KMS-11 (cell line): ENCODE data around the gene ABHD1.
"Not testable (repeated sequence)": the region's sequence is repeated elsewhere in the genome, so short reads cannot be mapped to it uniquely, and the experiment has no call there.

Experiments
- H2AFZ ChIP-seq: fragments of 200-600 bp; sonication (generic); 2 replicates; pipeline ENCODE4 v1.6.1; 2016; ENCODE audit warnings: antibody characterized with exemption, mixed run types, low read depth
- H3K27ac ChIP-seq: fragments of 200-600 bp; sonication (generic); 2 replicates; pipeline ENCODE4 v1.6.1; 2016; ENCODE audit warnings: mild to moderate bottlenecking, mixed run types
- H3K27me3 ChIP-seq: fragments of 200-600 bp; sonication (generic); 2 replicates; pipeline ENCODE4 v1.6.1; 2017; ENCODE audit warnings: mild to moderate bottlenecking, low read depth, mixed run types, moderate library complexity; ENCODE audit not compliant: insufficient read depth
- H3K36me3 ChIP-seq: fragments of 200-600 bp; sonication (generic); 2 replicates; pipeline ENCODE4 v1.6.1; 2017; ENCODE audit warnings: mild to moderate bottlenecking, mixed run types; ENCODE audit not compliant: insufficient read depth
- H3K4me1 ChIP-seq: fragments of 200-600 bp; sonication (generic); 2 replicates; pipeline ENCODE4 v1.6.1; 2016; ENCODE audit warnings: mild to moderate bottlenecking, low read depth, mixed run types; ENCODE audit not compliant: poor library complexity, severe bottlenecking
- H3K4me2 ChIP-seq: fragments of 200-600 bp; sonication (generic); 2 replicates; pipeline ENCODE4 v1.7.0; 2016; ENCODE audit warnings: mild to moderate bottlenecking, mixed run types
- H3K4me3 ChIP-seq: fragments of 200-600 bp; sonication (generic); IDR thresholded peaks from 2 replicates; pipeline ENCODE4 v1.6.1; 2017; ENCODE audit warnings: low read depth, low read length, mixed read lengths; ENCODE audit not compliant: insufficient read depth
- H3K79me2 ChIP-seq: fragments of 200-600 bp; sonication (generic); 2 replicates; pipeline ENCODE4 v1.6.1; 2016; ENCODE audit warnings: low read depth, mixed run types; ENCODE audit not compliant: insufficient read depth
- H3K9ac ChIP-seq: fragments of 200-600 bp; sonication (generic); 2 replicates; pipeline ENCODE4 v1.6.1; 2016; ENCODE audit warnings: mild to moderate bottlenecking, mixed run types
- H4K20me1 ChIP-seq: fragments of 200-600 bp; sonication (generic); 2 replicates; pipeline ENCODE4 v1.6.1; 2016; ENCODE audit warnings: mild to moderate bottlenecking, mixed run types; ENCODE audit not compliant: insufficient read depth
- CTCF ChIP-seq: fragments of 200-600 bp; sonication (generic); conservative IDR thresholded peaks from 2 replicates; pipeline ENCODE4 v1.6.1; 2017; ENCODE audit warnings: low read depth, mild to moderate bottlenecking, antibody characterized with exemption, low read length, moderate library complexity, mixed read lengths

Gene ABHD1

GRCh38 chr2:27123302-27124150 lies at the start of gene ABHD1:
Gene ABHD1, plus strand, starts transcription at chr2:27123815. Its CDS starts 134 bp downstream, at chr2:27123949.
- peak within 1 kb of the TSS; percentile 28; the same call in 1 of the 2 replicates for H3K9ac ChIP-seq
- no peaks in the 10 kb centered on the region for H3K27me3 ChIP-seq
- peak within 1 kb of the TSS; percentile 72 for H3K4me3 ChIP-seq
- no peak within 1 kb of the TSS for H3K27ac ChIP-seq
- H3K4me2 ChIP-seq = peak within 1 kb of the TSS; percentile 67
- no peaks in the 10 kb centered on the region for H3K79me2 ChIP-seq
- no peaks in the 10 kb centered on the region for H3K36me3 ChIP-seq
- peak within 1 kb of the TSS; percentile 78 for H2AFZ ChIP-seq
- TF ChIP-seq CTCF = no peak
- no peaks in the 10 kb centered on the region for H4K20me1 ChIP-seq
- H3K4me1 ChIP-seq = peaks cover 9% of the 10 kb centered on the region

- Histone ChIP-seq H3K36me3 (no peaks in the 10 kb centered on the region), H3K27me3 (peaks cover 13% of the 10 kb centered on the region), H3K4me1 (peaks cover 25% of the 10 kb centered on the region), H2AFZ (no peak overlapping the region), H4K20me1 (no peaks in the 10 kb centered on the region), H3K4me2 (no peak overlapping the region; the same call in 1 of the 2 replicates), H3K4me3 (no peak overlapping the region), H3K27ac (no peak overlapping the region), H3K79me2 (peaks cover 14% of the 10 kb centered on the region), H3K9ac (no peak overlapping the region)
- TF ChIP-seq CTCF = no peak
Observed at GRCh38 chr2:27074738-27075565, 48.7 kb upstream of the ABHD1 start.

- not testable (repeated sequence) for H3K27ac ChIP-seq, H3K4me3 ChIP-seq, H2AFZ ChIP-seq
Observed at GRCh38 chr2:27075566-27075871, 48.1 kb upstream of the ABHD1 start.

GRCh38 chr2:27076323-27076722 lies 47.3 kb upstream of the ABHD1 start:
- H3K4me2 ChIP-seq = no peak overlapping the region
- no peak overlapping the region for H3K4me3 ChIP-seq
- H3K27me3 ChIP-seq = peaks cover 13% of the 10 kb centered on the region
- no peak overlapping the region for H3K9ac ChIP-seq
- H4K20me1 ChIP-seq = no peaks in the 10 kb centered on the region
- 0 out of 2 replicates have a peak, but pooled peaks cover under 1% of the 10 kb centered on the region for H3K79me2 ChIP-seq
- H3K27ac ChIP-seq = no peak overlapping the region
- H2AFZ ChIP-seq = no peak overlapping the region
- TF ChIP-seq CTCF = no peak
- no peaks in the 10 kb centered on the region for H3K36me3 ChIP-seq
- H3K4me1 ChIP-seq = peaks cover 18% of the 10 kb centered on the region

More at GRCh38 chr2:27075566-27075871, 48.1 kb upstream of the ABHD1 start:
- not testable (repeated sequence) for H3K36me3 ChIP-seq, H3K79me2 ChIP-seq, H3K9ac ChIP-seq, H4K20me1 ChIP-seq, H3K4me2 ChIP-seq
- Histone ChIP-seq H3K27me3 (peaks cover 13% of the 10 kb centered on the region), H3K4me1 (peaks cover 19% of the 10 kb centered on the region)
